Tibial nerve (tissue), 4 donors: ENCODE measurements around the gene SSTR3.

Experiments used
- CTCF ChIP-seq, 5 experiments: fragments of 200-600 bp in 3 of 5; fragments of 450-650 bp in 2 of 5; sonication (generic) in 3 of 5; IDR thresholded peaks; one replicate each; pipeline ENCODE4 v1.5.1; 2016 to 2019; ENCODE audit warnings: antibody characterized with exemption in 5 of 5, mild to moderate bottlenecking in 3 of 5, moderate library complexity in 2 of 5
- EP300 ChIP-seq, 2 donors: sonication (generic); formaldehyde crosslinking; IDR thresholded peaks; one replicate each; pipeline ENCODE4 v1.6.1; 2017; ENCODE audit warnings: antibody characterized with exemption in 2 of 2, mild to moderate bottlenecking in 1 of 2
- POLR2A ChIP-seq, 2 donors: fragments of 450-650 bp; IDR thresholded peaks; one replicate each; pipeline ENCODE4 v1.6.1; 2017; ENCODE audit warnings: antibody characterized with exemption in 2 of 2, mild to moderate bottlenecking in 2 of 2, moderate library complexity in 2 of 2

GRCh38 chr22:37187552-37187890 is 24.8 kb downstream of the SSTR3 start:
- no peak for TF ChIP-seq CTCF (IDR thresholded peaks at IDR 0.05)
- TF ChIP-seq EP300 (IDR thresholded peaks at IDR 0.05) = no peak
- TF ChIP-seq POLR2A (IDR thresholded peaks at IDR 0.05) = no peak
